Loucy (cell line): ENCODE data around the gene MINDY4B.
A peak's percentile ranks its signal among the peaks of the same experiment; 100 is the strongest.

Experiments used
- H2AFZ ChIP-seq: fragments of 200-600 bp; sonication (generic); 2 replicates; pipeline ENCODE4 v1.6.0; 2016; ENCODE audit warnings: antibody characterized with exemption, mild to moderate bottlenecking, low read length, moderate library complexity
- H3F3A ChIP-seq: fragments of 200-600 bp; 2 replicates; pipeline ENCODE4 v1.6.0; 2016; ENCODE audit warnings: antibody characterized with exemption, low read depth, mild to moderate bottlenecking
- H3K27me3 ChIP-seq: fragments of 200-600 bp; sonication (generic); 2 replicates; pipeline ENCODE4 v1.6.1; 2014; ENCODE audit warnings: low read length, mild to moderate bottlenecking; ENCODE audit not compliant: insufficient read depth, poor library complexity, severe bottlenecking
- H3K36me3 ChIP-seq: fragments of 200-600 bp; sonication (generic); 2 replicates; pipeline ENCODE4 v1.6.1; 2016; ENCODE audit warnings: low read length; ENCODE audit not compliant: insufficient read depth
- H3K4me1 ChIP-seq: fragments of 200-600 bp; sonication (generic); 2 replicates; pipeline ENCODE4 v1.5.1; 2014; ENCODE audit warnings: low read length, mild to moderate bottlenecking; ENCODE audit not compliant: insufficient read depth, poor library complexity, severe bottlenecking
- H3K4me2 ChIP-seq: fragments of 200-600 bp; sonication (generic); 2 replicates; pipeline ENCODE4 v1.6.0; 2014; ENCODE audit warnings: antibody characterized with exemption, low read length, low read depth, mild to moderate bottlenecking; ENCODE audit not compliant: poor library complexity, severe bottlenecking
- H3K4me3 ChIP-seq: fragments of 200-600 bp; sonication (generic); 2 replicates; pipeline ENCODE4 v1.5.1; 2014; ENCODE audit warnings: low read length, mild to moderate bottlenecking, mixed read lengths; ENCODE audit not compliant: poor library complexity, severe bottlenecking
- H3K79me2 ChIP-seq: fragments of 200-600 bp; sonication (generic); 2 replicates; pipeline ENCODE4 v1.6.1; 2014; ENCODE audit warnings: low read length; ENCODE audit not compliant: insufficient read depth
- H3K9ac ChIP-seq: fragments of 200-600 bp; sonication (generic); 2 replicates; pipeline ENCODE4 v1.6.0; 2014; ENCODE audit warnings: mild to moderate bottlenecking, low read depth, low read length, moderate library complexity; ENCODE audit not compliant: poor library complexity, severe bottlenecking
- H3K9me2 ChIP-seq: fragments of 200-600 bp; sonication (generic); replicated peaks from 2 replicates; pipeline ENCODE4 v1.6.1; 2016; ENCODE audit warnings: low read depth, low read length, mixed read lengths
- H3K9me3 ChIP-seq: fragments of 200-600 bp; sonication (generic); 2 replicates; pipeline ENCODE4 v1.6.1; 2014; ENCODE audit warnings: mild to moderate bottlenecking, antibody characterized with exemption, low read length, low read depth; ENCODE audit not compliant: insufficient read depth
- H4K20me1 ChIP-seq: fragments of 200-600 bp; sonication (generic); 2 replicates; pipeline ENCODE4 v1.6.0; 2014; ENCODE audit warnings: antibody characterized with exemption, low read length, mild to moderate bottlenecking; ENCODE audit not compliant: insufficient read depth, poor library complexity, severe bottlenecking
- CTCF ChIP-seq: fragments of 200-600 bp; sonication (generic); conservative IDR thresholded peaks from 2 replicates; pipeline ENCODE4 v1.5.1; 2014; ENCODE audit warnings: mild to moderate bottlenecking, antibody characterized with exemption, low read length
- EZH2phosphoT487 ChIP-seq: fragments of 200-600 bp; IDR thresholded peaks from 2 replicates; pipeline ENCODE4 v1.6.1; 2018; ENCODE audit warnings: antibody characterized with exemption, mild to moderate bottlenecking, moderate library complexity, borderline replicate concordance

MINDY4B gene

GRCh38 chr3:150830745-150831144 is 74.5 kb downstream of the MINDY4B start:
- Histone ChIP-seq H4K20me1 (no peaks in the 10 kb centered on the region), H3K79me2 (no peaks in the 10 kb centered on the region), H3K4me2 (no peak overlapping the region), H2AFZ (no peak overlapping the region), H3K9ac (no peak overlapping the region), H3K9me2 (no peaks in the 10 kb centered on the region), H3K4me3 (no peak overlapping the region), H3F3A (no peaks in the 10 kb centered on the region; the same call in 1 of the 2 replicates), H3K9me3 (no peaks in the 10 kb centered on the region), H3K4me1 (peaks cover 9% of the 10 kb centered on the region), H3K36me3 (no peaks in the 10 kb centered on the region), H3K27me3 (no peaks in the 10 kb centered on the region)
- TF ChIP-seq EZH2phosphoT487 (no peak), CTCF (no peak)

- H3K4me2 ChIP-seq, result no peak overlapping the region
- H3K9me2 ChIP-seq, result no peaks in the 10 kb centered on the region
- no peak overlapping the region for H3K4me3 ChIP-seq
- no peaks in the 10 kb centered on the region for H3K9me3 ChIP-seq
- no peak overlapping the region for H3K9ac ChIP-seq
- H4K20me1 ChIP-seq, result no peaks in the 10 kb centered on the region
- H3K4me1 ChIP-seq, result peaks cover 9% of the 10 kb centered on the region
- H3F3A ChIP-seq, result no peaks in the 10 kb centered on the region; the same call in 1 of the 2 replicates
- no peaks in the 10 kb centered on the region for H3K27me3 ChIP-seq
- H3K79me2 ChIP-seq, result no peaks in the 10 kb centered on the region
- H2AFZ ChIP-seq, result 0 out of 2 replicates have a peak overlapping the region, but pooled peaks have one; percentile 16
- no peaks in the 10 kb centered on the region for H3K36me3 ChIP-seq
- TF ChIP-seq EZH2phosphoT487 (no peak), CTCF (peak; percentile 67)
These were observed 75.1 kb downstream of the MINDY4B start for GRCh38 chr3:150830094-150830681.

- no peaks in the 10 kb centered on the region; the same call in 1 of the 2 replicates for H3F3A ChIP-seq
- no peak overlapping the region for H3K9ac ChIP-seq
- no peaks in the 10 kb centered on the region for H3K27me3 ChIP-seq
- no peak overlapping the region for H3K4me2 ChIP-seq
- H3K79me2 ChIP-seq, result no peaks in the 10 kb centered on the region
- H4K20me1 ChIP-seq, result no peaks in the 10 kb centered on the region
- no peak overlapping the region for H3K4me3 ChIP-seq
- no peaks in the 10 kb centered on the region for H3K9me3 ChIP-seq
- peaks cover 9% of the 10 kb centered on the region for H3K4me1 ChIP-seq
- H3K36me3 ChIP-seq, result no peaks in the 10 kb centered on the region
- no peaks in the 10 kb centered on the region for H3K9me2 ChIP-seq
- no peak for TF ChIP-seq CTCF
- no peak for TF ChIP-seq EZH2phosphoT487
- H2AFZ ChIP-seq, result no peak overlapping the region
These were observed 75.8 kb downstream of the MINDY4B start for GRCh38 chr3:150829408-150829807.
